ENCODE measurements around the gene LZTR1. TPM values are rescaled to one million over a fixed set of nuclear protein-coding genes. Genes with fewer than 3 reads are reported as not detected.
A peak's percentile ranks its signal among the peaks of the same experiment; 100 is the strongest.

LZTR1 gene
- polyA plus RNA-seq, 2 of the 4 experiments (the other 2 are of a cell fraction), result 14.1 to 23.5 TPM

DNA sequence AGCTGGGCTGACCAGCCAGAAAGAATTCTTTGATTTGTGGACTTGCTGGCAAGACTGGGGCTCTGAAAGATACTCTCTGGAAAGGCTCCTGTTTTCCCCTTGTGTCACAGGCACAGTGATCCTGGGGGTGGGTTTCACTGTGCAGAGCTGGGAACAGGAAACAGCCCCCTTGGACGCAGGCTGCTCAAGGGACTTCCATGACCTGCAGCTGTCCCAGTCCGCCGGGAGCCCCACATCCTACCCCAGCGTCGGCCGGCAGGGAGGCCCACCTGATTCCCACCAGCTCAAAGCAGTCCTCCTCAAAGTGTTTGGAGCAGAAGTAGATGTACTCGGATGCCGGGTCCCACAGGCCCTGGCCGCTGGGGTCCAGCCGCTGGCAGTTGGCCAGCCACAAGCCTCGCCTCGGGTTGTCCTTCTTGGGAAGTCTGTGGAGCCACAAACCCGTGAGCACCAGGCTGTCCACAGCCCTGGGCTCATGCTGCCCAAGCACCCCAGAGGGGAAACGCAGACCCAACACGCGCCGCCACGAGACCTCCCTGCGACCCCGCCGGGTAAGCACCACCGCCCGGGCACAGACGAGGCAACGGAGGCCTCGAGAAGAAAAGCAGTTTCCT lies 19.0 kb downstream of the LZTR1 start:
- ATAC-seq, result no peak; a peak in 3 of 6 replicates
- TF ChIP-seq BCL3 (IDR thresholded peaks at IDR 0.05), result no peak
- no peak for TF ChIP-seq ZFP36 (IDR thresholded peaks at IDR 0.05; ENCODE audit: borderline replicate concordance, partially characterized antibody)
- TF ChIP-seq, protein P1, sequence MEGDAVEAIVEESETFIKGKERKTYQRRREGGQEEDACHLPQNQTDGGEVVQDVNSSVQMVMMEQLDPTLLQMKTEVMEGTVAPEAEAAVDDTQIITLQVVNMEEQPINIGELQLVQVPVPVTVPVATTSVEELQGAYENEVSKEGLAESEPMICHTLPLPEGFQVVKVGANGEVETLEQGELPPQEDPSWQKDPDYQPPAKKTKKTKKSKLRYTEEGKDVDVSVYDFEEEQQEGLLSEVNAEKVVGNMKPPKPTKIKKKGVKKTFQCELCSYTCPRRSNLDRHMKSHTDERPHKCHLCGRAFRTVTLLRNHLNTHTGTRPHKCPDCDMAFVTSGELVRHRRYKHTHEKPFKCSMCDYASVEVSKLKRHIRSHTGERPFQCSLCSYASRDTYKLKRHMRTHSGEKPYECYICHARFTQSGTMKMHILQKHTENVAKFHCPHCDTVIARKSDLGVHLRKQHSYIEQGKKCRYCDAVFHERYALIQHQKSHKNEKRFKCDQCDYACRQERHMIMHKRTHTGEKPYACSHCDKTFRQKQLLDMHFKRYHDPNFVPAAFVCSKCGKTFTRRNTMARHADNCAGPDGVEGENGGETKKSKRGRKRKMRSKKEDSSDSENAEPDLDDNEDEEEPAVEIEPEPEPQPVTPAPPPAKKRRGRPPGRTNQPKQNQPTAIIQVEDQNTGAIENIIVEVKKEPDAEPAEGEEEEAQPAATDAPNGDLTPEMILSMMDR (IDR thresholded peaks at IDR 0.05), result no peak
- TF ChIP-seq ESRRA (IDR thresholded peaks at IDR 0.05; ENCODE audit: borderline replicate concordance, low read length), result no peak
- TF ChIP-seq, protein P2, sequence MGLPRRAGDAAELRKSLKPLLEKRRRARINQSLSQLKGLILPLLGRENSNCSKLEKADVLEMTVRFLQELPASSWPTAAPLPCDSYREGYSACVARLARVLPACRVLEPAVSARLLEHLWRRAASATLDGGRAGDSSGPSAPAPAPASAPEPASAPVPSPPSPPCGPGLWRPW (IDR thresholded peaks at IDR 0.05), result no peak
- TF ChIP-seq KDM1A (IDR thresholded peaks at IDR 0.05; ENCODE audit: low read depth), result no peak
- TF ChIP-seq SREBF2 (IDR thresholded peaks at IDR 0.05), result no peak
- TF ChIP-seq HOXB13 (CRISPR knock-in tag; IDR thresholded peaks at IDR 0.05; ENCODE audit: low read depth), result no peak
- no peak for TF ChIP-seq HOXA7 (CRISPR knock-in tag; IDR thresholded peaks at IDR 0.05)
- no peak for TF ChIP-seq PHF8 (IDR thresholded peaks at IDR 0.05; ENCODE audit: borderline replicate concordance, low read depth)
- no peak for TF ChIP-seq TFCP2L1 (CRISPR knock-in tag; IDR thresholded peaks at IDR 0.05)
- TF ChIP-seq RFX5 (IDR thresholded peaks at IDR 0.05), result no peak
- TF ChIP-seq NPAS2 (CRISPR knock-in tag; IDR thresholded peaks at IDR 0.05; ENCODE audit: borderline replicate concordance), result no peak
- no peak for TF ChIP-seq RNF2 (IDR thresholded peaks at IDR 0.05; ENCODE audit: borderline replicate concordance, low read depth)
- TF ChIP-seq ZC3H11A (IDR thresholded peaks at IDR 0.05), result no peak
- no peak for TF ChIP-seq HMGXB4 (CRISPR knock-in tag; IDR thresholded peaks at IDR 0.05; ENCODE audit: borderline replicate concordance)
- TF ChIP-seq CEBPB (IDR thresholded peaks at IDR 0.05), result no peak

DNA sequence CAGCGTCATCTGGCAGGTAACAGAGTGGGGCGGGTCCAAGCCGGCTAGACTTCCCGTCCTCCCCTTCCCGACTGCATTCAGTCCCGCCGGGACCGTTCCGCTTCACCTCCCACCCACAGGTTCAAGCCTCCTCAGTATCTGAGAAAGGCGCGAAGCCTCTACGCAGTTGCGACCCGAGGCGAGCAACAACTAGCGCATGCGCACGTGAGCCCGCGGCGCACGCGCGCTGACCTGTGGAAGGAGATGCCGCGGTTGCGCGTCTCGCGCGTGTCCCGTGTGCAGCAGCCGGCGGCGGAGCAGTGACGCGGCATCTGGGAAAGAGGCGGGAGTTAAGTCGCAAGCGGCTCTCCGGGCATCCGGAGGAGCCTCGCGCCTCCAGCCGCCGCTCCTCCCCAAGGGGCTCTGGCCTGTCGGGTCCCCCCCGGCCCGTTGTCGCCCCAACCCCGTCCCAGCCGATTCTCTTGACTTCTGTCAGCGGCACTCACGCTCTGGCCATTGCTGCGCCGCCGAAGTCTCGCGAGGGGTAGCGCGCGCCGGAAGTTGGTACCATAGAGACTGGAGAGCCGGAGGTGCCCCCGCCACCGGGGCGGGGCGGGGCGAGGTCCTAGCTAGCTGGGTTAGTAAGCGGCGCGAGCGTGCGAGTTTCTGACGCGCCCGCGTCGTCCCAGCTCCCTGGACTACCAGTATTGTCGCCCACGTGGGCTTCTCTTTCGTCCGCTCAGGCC lies 19.7 kb downstream of the LZTR1 start, which contains the start of gene THAP7:
THAP7 (minus strand) TSS at position 518 of the 725 bp plus-strand sequence; CDS start at position 311, 207 bp downstream.
- FAIRE-seq, result no peak
- CTCF ChIA-PET, result interaction anchor here (0.6 to 1.5 kb wide), 3 partner anchors 27 to 102 kb away, joined by 3 read pairs; no protein-coding TSS in a partner anchor
- Histone ChIP-seq H3K4me1 (peaks cover 16% of the 10 kb centered on the region; the same call in 2 of the 3 replicates), H3K4me2 (peak within 1 kb of the TSS; percentile 75), H3K4me3 (peak within 1 kb of the TSS; percentile 90), H3K27ac (peak within 1 kb of the TSS; percentile 99), H3K9me3 (no peaks in the 10 kb centered on the region)
- ATAC-seq, result peak; percentile 92 to 95
- POLR2A ChIA-PET, result interaction anchor here (0.6 to 2.5 kb wide), 9 partner anchors 8 to 116 kb away, joined by 3 to 22 read pairs (median 6); partner anchors contain the start of genes LRRC74B, LZTR1 and P2RX6
- 2% methylated on average over 25 of the region's 83 CpGs for WGBS (ENCODE audit: missing lambda C conversion rate)
- DNase-seq (ENCODE audit: low read depth in 1 of 2, low spot score in 1 of 2), result peak; percentile 84 to 92
- TF ChIP-seq, protein P3, sequence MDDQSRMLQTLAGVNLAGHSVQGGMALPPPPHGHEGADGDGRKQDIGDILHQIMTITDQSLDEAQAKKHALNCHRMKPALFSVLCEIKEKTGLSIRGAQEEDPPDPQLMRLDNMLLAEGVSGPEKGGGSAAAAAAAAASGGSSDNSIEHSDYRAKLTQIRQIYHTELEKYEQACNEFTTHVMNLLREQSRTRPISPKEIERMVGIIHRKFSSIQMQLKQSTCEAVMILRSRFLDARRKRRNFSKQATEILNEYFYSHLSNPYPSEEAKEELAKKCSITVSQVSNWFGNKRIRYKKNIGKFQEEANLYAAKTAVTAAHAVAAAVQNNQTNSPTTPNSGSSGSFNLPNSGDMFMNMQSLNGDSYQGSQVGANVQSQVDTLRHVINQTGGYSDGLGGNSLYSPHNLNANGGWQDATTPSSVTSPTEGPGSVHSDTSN (IDR thresholded peaks at IDR 0.05), result peak; percentile 36; the same call in 1 of the 2 replicates
- TF ChIP-seq CHD2 (IDR thresholded peaks at IDR 0.05; ENCODE audit: low read length, partially characterized antibody) (peak; percentile 74), GATA3 (IDR thresholded peaks at IDR 0.05; ENCODE audit: borderline replicate concordance) (peak; percentile 51), BHLHE40 (IDR thresholded peaks at IDR 0.05; ENCODE audit: low read depth, low read length) (0 out of 2 replicates have a peak, but pooled peaks have one; percentile 6), MYC (IDR thresholded peaks at IDR 0.05; ENCODE audit: borderline replicate concordance, low read length) (no peak; the same call in 1 of the 2 replicates), SMC3 (IDR thresholded peaks at IDR 0.05) (no peak), NPAS2 (CRISPR knock-in tag; IDR thresholded peaks at IDR 0.05; ENCODE audit: borderline replicate concordance) (no peak), RAD21 (conservative IDR thresholded peaks at IDR 0.05 in 1 of 2, IDR thresholded peaks at IDR 0.05 in 1 of 2) (peak in 1 of 2 experiments; percentile 2; a peak in 1 of 5 replicates), ZFP36 (IDR thresholded peaks at IDR 0.05; ENCODE audit: borderline replicate concordance, partially characterized antibody) (no peak), TFCP2L1 (CRISPR knock-in tag; IDR thresholded peaks at IDR 0.05) (0 out of 2 replicates have a peak, but pooled peaks have one; percentile 9), BCL3 (IDR thresholded peaks at IDR 0.05) (peak; percentile 90)
- TF ChIP-seq, protein P4, sequence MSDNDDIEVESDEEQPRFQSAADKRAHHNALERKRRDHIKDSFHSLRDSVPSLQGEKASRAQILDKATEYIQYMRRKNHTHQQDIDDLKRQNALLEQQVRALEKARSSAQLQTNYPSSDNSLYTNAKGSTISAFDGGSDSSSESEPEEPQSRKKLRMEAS (IDR thresholded peaks at IDR 0.05), result peak; percentile 96

More for the DNA sequence above, 19.0 kb downstream of the LZTR1 start:
- POLR2A ChIA-PET, result interaction anchor here (0.7 to 2.5 kb wide), 2 partner anchors 19 to 36 kb away, joined by 3 to 22 read pairs; partner anchors contain the start of gene LZTR1
- H3K4me2 ChIP-seq, result peak overlapping the region; percentile 75
- CTCF ChIA-PET, result interaction anchor here (1.1 kb wide), 1 partner anchor 40 kb away, joined by 3 read pairs; no protein-coding TSS in a partner anchor
- no peak for FAIRE-seq
- no peaks in the 10 kb centered on the region for H3K9me3 ChIP-seq
- H3K4me3 ChIP-seq, result peak overlapping the region; percentile 90
- 20% methylated on average over 3 of the region's 26 CpGs for WGBS (ENCODE audit: missing lambda C conversion rate)
- H3K4me1 ChIP-seq, result peaks cover 16% of the 10 kb centered on the region; the same call in 2 of the 3 replicates
- DNase-seq (ENCODE audit: low read depth in 1 of 2, low spot score in 1 of 2), result no peak
- H3K27ac ChIP-seq, result peak overlapping the region; percentile 99

Data from A549 (cell line).